OCI-LY1 (cell line): ENCODE data around the gene GHRL.
A peak's percentile ranks its signal among the peaks of the same experiment; 100 is the strongest.

Source experiments
- H2AFZ ChIP-seq: fragments of 200-600 bp; sonication (generic), shearing (Covaris generic); 2 replicates; pipeline ENCODE4 v1.6.0; 2014; ENCODE audit warnings: antibody characterized with exemption, mild to moderate bottlenecking, low read length
- H3F3A ChIP-seq: fragments of 200-600 bp; sonication (generic), shearing (Covaris generic); 2 replicates; pipeline ENCODE4 v1.6.0; 2014; ENCODE audit warnings: mild to moderate bottlenecking, antibody characterized with exemption, low read length, moderate library complexity; ENCODE audit not compliant: insufficient read depth
- H3K27ac ChIP-seq: fragments of 200-600 bp; sonication (generic); 2 replicates; pipeline ENCODE4 v1.5.1; 2014; ENCODE audit warnings: low read length, mixed run types, mild to moderate bottlenecking, low read depth; ENCODE audit not compliant: poor library complexity, severe bottlenecking
- H3K27me3 ChIP-seq: fragments of 200-600 bp; sonication (generic); 2 replicates; pipeline ENCODE4 v1.6.0; 2014; ENCODE audit warnings: antibody characterized with exemption, mild to moderate bottlenecking, low read length, moderate library complexity; ENCODE audit not compliant: insufficient read depth
- H3K36me3 ChIP-seq: fragments of 200-600 bp; sonication (generic); 2 replicates; pipeline ENCODE4 v1.6.1; 2014; ENCODE audit warnings: mild to moderate bottlenecking, antibody characterized with exemption, low read length, moderate library complexity, mixed read lengths; ENCODE audit not compliant: insufficient read depth
- H3K4me1 ChIP-seq: fragments of 200-600 bp; sonication (generic); 2 replicates; pipeline ENCODE4 v1.5.1; 2014; ENCODE audit warnings: mild to moderate bottlenecking, low read length, moderate library complexity; ENCODE audit not compliant: insufficient read depth, severe bottlenecking
- H3K4me2 ChIP-seq: fragments of 200-600 bp; sonication (generic), shearing (Covaris generic); 2 replicates; pipeline ENCODE4 v1.6.1; 2014; ENCODE audit warnings: low read length
- H3K4me3 ChIP-seq: fragments of 200-600 bp; sonication (generic); 2 replicates; pipeline ENCODE4 v1.5.1; 2014; ENCODE audit warnings: low read length, low read depth, mild to moderate bottlenecking, mixed read lengths; ENCODE audit not compliant: poor library complexity, severe bottlenecking
- H3K79me2 ChIP-seq: fragments of 200-600 bp; shearing (Covaris generic); 2 replicates; pipeline ENCODE4 v1.6.1; 2016; ENCODE audit warnings: mixed run types, low read length, mixed read lengths; ENCODE audit not compliant: insufficient read depth
- H3K9ac ChIP-seq: fragments of 200-600 bp; sonication (generic), shearing (Covaris generic); 2 replicates; pipeline ENCODE4 v1.6.1; 2014; ENCODE audit warnings: mild to moderate bottlenecking, low read length, mixed read lengths
- H3K9me2 ChIP-seq: fragments of 200-600 bp; sonication (generic), shearing (Covaris generic); 2 replicates; pipeline ENCODE4 v1.6.1; 2014; ENCODE audit warnings: low read depth, mild to moderate bottlenecking, low read length, mixed read lengths
- H3K9me3 ChIP-seq: fragments of 200-600 bp; shearing (Covaris generic); 2 replicates; pipeline ENCODE4 v1.6.1; 2014; ENCODE audit warnings: low read length, mixed read lengths
- H4K20me1 ChIP-seq: fragments of 200-600 bp; sonication (generic), shearing (Covaris generic); 2 replicates; pipeline ENCODE4 v1.6.0; 2016; ENCODE audit warnings: mild to moderate bottlenecking, low read length; ENCODE audit not compliant: insufficient read depth
- CTCF ChIP-seq: fragments of 200-600 bp; sonication (generic), shearing (Covaris generic); IDR thresholded peaks from 2 replicates; pipeline ENCODE4 v1.5.1; 2017; ENCODE audit warnings: mild to moderate bottlenecking, antibody characterized with exemption, low read length, moderate library complexity, mixed read lengths
- EZH2 ChIP-seq: fragments of 200-600 bp; sonication (generic), shearing (Covaris generic); IDR thresholded peaks from 2 replicates; pipeline ENCODE4 v1.8.0; 2017; ENCODE audit warnings: borderline replicate concordance, mixed run types, mild to moderate bottlenecking, antibody characterized with exemption, low read length, moderate library complexity, mixed read lengths

GHRL gene

GRCh38 chr3:10286133-10286524 is 6.6 kb downstream of the GHRL start:
- no peaks in the 10 kb centered on the region for H4K20me1 ChIP-seq
- H3K9me3 ChIP-seq, result no peaks in the 10 kb centered on the region
- no peaks in the 10 kb centered on the region for H3K79me2 ChIP-seq
- H3K4me2 ChIP-seq, result no peak overlapping the region
- peaks cover 20% of the 10 kb centered on the region for H3K4me1 ChIP-seq
- H3K36me3 ChIP-seq, result peaks cover 43% of the 10 kb centered on the region; the same call in 1 of the 2 replicates
- no peak overlapping the region for H3K4me3 ChIP-seq
- no peak for TF ChIP-seq CTCF
- TF ChIP-seq EZH2, result no peak
- H3F3A ChIP-seq, result no peaks in the 10 kb centered on the region
- H3K9ac ChIP-seq, result no peak overlapping the region
- no peak overlapping the region for H2AFZ ChIP-seq
- no peaks in the 10 kb centered on the region for H3K27me3 ChIP-seq
- peak overlapping the region; percentile 25 for H3K27ac ChIP-seq
- H3K9me2 ChIP-seq, result no peaks in the 10 kb centered on the region

- no peaks in the 10 kb centered on the region for H3K9me3 ChIP-seq
- H3K9ac ChIP-seq, result no peak overlapping the region
- no peaks in the 10 kb centered on the region for H3K9me2 ChIP-seq
- no peaks in the 10 kb centered on the region for H3F3A ChIP-seq
- peaks cover 49% of the 10 kb centered on the region; the same call in 1 of the 2 replicates for H3K36me3 ChIP-seq
- no peaks in the 10 kb centered on the region for H4K20me1 ChIP-seq
- peaks cover 20% of the 10 kb centered on the region for H3K4me1 ChIP-seq
- no peaks in the 10 kb centered on the region for H3K27me3 ChIP-seq
- no peak for TF ChIP-seq EZH2
- TF ChIP-seq CTCF, result no peak
- H2AFZ ChIP-seq, result no peak overlapping the region
- no peak overlapping the region for H3K4me2 ChIP-seq
- H3K4me3 ChIP-seq, result no peak overlapping the region
- peak overlapping the region; percentile 32 for H3K27ac ChIP-seq
- no peaks in the 10 kb centered on the region for H3K79me2 ChIP-seq
Measured at GRCh38 chr3:10285272-10286132, 7.2 kb downstream of the GHRL start.

- TF ChIP-seq CTCF (no peak), EZH2 (no peak)
- H4K20me1 ChIP-seq, result no peaks in the 10 kb centered on the region
- peaks cover 20% of the 10 kb centered on the region for H3K4me1 ChIP-seq
- H3K9me2 ChIP-seq, result no peaks in the 10 kb centered on the region
- H3K79me2 ChIP-seq, result no peaks in the 10 kb centered on the region
- no peaks in the 10 kb centered on the region for H3K9me3 ChIP-seq
- H3K36me3 ChIP-seq, result peaks cover 59% of the 10 kb centered on the region; the same call in 1 of the 2 replicates
- no peaks in the 10 kb centered on the region for H3F3A ChIP-seq
- H3K27me3 ChIP-seq, result no peaks in the 10 kb centered on the region
- no peak overlapping the region for H2AFZ ChIP-seq
- H3K4me3 ChIP-seq, result no peak overlapping the region
- H3K4me2 ChIP-seq, result no peak overlapping the region
- H3K27ac ChIP-seq, result peak overlapping the region; percentile 32
- H3K9ac ChIP-seq, result no peak overlapping the region
Measured at GRCh38 chr3:10284496-10284895, 8.3 kb downstream of the GHRL start.
